NK-92 (cell line): ENCODE results near the gene CENPN.

ENCODE experiments used
- DNase-seq: peaks from one replicate; lab custom pipeline; 2025; ENCODE audit not compliant: unreplicated experiment; lab: John Stamatoyannopoulos, UW

CENPN gene

DNA sequence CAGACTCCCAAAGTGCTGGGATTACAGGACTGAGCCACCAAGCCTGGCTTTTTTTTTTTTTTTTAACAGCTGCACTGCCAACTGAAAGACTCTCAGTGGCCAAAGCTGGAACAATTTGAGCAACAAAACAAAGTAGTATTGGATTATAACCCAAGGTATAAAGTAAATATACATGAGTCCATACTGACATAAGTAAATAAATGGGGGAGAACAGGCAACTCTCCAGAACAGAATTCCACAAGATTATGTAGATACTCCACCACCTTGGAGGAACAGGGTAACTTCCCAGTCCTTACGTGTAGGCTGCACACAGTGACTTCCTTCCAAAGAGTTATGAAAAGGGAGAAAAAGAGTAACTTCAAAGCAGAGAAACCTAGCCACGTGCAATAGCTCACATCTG is 16.0 kb upstream of the CENPN start:
- DNase-seq = no peak

DNA sequence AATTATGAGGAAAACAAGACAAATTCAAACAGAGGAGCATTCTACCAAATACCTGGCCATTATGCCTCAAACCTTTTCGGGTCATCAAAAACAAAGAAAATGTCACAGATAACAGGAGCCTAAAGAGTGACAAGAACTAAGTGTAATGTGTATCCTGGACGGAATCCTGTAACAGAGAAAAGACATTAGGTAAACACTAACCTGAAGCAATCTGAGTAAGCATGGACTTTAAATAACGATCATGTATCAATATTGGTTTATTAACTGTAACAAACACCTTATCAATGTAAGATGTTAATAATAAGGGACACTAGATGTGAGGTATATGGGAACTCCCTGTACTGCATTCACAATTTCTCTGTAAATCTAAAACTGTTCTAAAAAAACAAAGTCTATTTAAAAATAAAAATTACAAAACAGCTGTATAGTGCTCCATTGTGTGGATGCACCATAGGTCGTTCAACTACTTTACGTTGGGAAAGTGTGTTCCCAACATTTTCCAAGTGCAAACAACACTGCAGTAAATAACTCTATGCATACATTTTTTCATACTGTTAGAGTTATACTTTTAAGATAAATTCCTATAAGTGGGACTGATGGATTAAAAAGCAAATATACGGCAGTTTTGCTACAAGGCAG is 15.1 kb upstream of the CENPN start:
- DNase-seq = no peak

- no peak for DNase-seq
Observed at GRCh38 chr16:80992676-80993293, 14.2 kb upstream of the CENPN start.

- no peak for DNase-seq
Observed at GRCh38 chr16:80993307-80993706, 13.7 kb upstream of the CENPN start.

DNA sequence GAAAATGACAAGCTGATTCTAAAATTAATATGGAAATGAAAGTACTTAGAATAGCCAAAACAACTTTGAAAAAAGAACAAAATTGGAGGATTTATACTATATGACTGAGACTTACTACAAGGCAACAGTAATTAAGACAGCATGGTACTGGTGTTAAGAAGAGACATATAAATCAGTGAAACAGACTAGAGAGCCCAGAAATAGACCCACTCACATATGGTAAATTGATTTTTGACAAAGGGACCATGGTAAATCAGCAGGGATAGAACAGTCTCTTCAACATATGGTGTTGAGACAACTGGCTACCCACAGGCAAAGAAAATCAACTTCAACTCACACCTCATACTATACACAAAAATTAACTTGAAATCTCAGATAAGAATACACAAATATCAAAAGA is 13.2 kb upstream of the CENPN start:
- no peak for DNase-seq

- DNase-seq = no peak
Observed at GRCh38 chr16:80994451-80994850, 12.6 kb upstream of the CENPN start.

DNA sequence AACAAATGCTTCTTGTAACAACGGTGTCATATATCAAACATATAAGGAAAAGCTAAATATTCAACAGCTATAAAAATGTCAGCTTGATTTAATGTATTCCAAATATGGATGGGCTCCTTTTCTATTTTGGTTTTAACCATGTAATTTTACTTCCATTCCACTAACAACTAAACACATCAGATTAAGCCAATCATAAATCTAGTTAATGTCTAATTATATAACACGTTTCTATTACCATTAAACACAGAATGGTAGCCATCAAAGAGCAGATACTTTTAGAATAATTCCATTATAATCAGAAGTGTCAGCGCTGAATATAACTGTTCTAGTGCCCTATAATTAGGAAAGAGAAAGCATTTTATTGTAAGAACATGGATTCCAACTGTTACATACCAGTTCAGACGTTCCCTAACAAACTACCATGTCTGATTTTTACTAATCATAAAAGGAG is 10.3 kb upstream of the CENPN start:
- DNase-seq = no peak

- DNase-seq = no peak
Observed at GRCh38 chr16:80997139-80997798, 9.7 kb upstream of the CENPN start.

GRCh38 chr16:80997964-80998620 is 8.9 kb upstream of the CENPN start:
- DNase-seq = no peak

DNA sequence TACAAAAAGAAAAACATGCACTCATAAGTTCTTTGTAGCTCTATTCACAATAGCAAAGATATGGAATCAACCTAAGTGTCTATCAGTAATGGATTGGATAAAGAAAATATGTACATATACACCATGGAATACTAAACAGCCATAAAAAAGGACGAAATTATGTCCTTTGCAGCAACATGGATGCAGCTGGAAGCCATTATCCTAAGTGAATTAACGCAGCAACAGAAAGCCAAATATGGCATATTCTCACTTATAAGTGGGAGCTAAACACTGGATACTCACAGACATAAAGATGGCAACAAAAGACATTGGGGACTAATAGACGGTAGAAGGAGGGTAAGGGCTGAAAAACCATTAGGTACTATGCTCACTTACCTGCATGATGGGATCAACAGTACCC is 6.1 kb upstream of the CENPN start:
- DNase-seq = no peak

GRCh38 chr16:81001330-81001729 is 5.7 kb upstream of the CENPN start:
- DNase-seq = no peak

- no peak for DNase-seq
Observed at GRCh38 chr16:81003064-81003463, 4.0 kb upstream of the CENPN start.

DNA sequence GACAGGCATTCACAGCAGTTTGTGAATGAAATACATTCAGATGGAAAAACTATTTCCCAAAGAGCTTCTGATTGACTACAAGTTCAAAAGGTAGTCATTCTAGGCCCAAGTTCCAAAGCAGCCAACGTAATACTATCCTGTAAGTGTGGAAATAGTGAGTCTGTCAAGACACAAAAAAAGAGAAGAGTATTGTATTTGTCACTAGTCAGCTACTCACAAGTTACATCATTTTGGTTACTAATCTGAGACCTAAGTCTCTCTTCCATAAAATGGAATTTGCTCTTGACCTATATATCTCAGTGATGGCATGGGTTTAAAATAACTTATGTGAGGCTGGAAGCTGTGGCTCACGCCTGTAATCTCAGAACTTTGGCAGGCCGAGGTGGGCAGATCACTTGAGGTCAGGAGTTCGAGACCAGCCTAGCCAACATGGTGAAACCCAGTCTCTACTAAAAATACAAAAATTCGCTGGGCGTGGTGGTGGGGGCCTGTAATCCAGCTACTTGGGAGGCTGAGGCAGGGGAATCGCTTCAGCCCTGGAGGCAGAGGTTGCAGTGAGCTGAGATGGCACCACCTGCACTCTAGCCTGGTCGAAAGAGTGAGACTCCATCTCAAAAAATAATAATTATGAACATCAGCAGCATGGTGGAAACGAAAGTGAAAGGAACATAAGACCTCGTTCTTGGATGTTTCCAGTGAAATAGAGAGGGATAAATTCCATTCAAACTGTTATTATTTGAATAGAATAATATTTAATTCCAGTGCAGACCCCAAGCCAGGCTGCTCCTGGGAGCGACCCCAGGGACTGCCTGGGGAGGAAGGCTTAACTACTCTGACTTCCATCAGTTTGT is 3.2 kb upstream of the CENPN start:
- no peak for DNase-seq

DNA sequence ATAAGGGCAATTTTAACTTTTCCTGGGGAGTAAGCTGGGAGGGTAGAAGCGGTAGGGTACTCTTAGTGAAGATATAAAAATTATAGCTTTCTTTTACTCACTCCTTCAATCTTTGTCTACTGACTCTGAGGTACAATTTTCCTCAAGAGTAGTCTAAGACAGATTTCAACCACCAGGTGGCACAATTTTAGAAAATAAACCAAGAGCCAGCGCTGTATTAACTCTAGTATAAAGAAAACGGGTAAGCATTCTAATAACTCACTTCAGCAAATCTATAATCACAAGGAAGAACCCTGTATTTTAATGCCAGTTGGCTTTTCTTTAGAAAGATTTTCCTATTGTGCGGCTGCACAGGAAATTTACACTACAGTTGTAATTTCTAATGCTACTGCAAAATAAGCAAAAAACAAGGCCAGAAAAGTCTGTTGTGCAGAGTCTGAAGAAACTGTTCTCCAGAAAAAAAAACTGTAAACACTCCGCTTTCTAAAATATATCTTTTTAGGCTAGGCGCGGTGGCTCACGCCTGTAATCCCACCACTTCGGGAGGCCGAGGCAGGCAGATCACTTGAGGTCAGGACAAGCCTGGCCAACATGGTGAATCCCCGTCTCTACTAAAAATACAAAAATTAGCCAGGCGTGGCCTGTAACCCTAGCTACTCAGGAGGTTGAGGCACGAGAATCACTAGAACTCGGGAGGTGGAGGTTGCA is 2.2 kb upstream of the CENPN start:
- DNase-seq = no peak

DNA sequence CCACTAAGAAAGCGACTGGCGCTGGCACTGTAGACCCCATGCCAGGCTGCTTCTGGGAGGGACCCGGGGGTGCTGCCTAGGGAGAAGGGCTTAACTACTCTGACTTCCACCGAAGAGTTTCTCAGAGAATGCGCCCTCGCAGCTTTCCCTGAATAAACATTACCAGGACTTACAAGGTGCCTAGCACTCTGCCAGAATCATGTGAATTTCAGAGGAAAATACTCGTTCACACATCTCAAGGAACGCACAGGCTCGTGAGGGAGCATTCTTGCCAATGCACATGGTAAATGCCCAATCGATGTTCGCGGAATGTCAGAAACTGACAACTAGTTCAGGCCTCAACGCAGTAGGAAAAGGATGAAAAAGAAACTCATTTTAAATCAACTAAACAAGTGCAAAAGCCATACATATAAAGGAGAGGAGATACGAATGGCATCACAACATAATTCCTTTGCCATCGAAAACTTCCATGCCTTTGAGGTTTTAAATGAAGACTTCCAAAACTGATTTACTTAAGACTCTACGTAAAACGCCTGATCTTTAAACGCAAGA is 1.3 kb upstream of the CENPN start:
- DNase-seq = no peak

- DNase-seq = no peak
Observed at GRCh38 chr16:81006211-81006812, 702 bp upstream of the CENPN start.

DNA sequence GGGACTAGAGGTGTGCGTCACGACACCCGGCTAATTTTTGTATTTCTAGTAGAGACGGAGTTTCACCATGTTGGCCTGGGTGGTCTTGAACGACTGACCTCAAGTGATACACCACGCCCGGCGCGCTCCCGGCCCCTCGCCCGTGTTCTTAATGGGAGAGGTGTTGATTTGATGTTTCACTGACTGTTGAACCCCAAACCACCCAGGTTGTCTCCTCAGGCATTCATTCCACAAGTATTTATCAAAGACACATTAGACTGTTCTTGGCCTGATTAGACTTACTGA is 1.4 kb downstream of the CENPN start:
- DNase-seq = no peak

DNA sequence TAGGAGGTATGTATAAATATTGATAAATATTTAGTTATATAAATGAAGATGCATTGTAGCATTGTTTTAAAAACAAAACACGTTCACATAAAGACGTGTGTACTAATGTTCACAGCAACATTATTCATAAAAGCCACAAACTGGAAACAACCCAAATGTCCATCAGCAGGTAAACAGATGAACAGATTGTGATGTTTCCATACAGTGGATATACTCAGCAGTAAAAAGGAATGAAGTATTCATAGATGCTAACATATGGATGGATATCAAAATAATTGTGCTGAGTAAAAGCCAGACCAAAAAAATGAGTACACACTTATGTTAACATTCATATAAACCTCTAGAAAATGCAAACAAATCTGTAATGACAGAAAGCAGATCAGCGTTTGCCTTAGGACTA is 6.0 kb downstream of the CENPN start:
- DNase-seq = no peak

DNA sequence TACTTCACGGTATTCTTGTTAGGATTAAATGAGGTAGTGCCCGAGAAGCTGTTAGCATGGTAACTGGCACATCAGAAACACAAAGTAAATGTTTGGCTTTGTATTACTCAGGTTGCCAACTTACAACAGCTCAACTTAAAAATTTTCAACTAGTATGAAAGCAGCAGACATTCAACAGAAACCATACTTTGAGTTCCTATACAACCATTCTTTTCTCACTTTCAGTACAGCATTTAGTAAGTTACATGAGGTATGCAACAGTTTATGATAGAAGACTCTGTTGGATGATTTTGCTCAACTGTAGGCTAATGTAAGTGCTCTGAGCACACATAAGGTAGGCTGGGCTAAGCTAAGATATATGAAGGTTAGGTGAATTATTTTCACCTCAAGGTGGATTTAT is 7.7 kb downstream of the CENPN start:
- DNase-seq = no peak

DNA sequence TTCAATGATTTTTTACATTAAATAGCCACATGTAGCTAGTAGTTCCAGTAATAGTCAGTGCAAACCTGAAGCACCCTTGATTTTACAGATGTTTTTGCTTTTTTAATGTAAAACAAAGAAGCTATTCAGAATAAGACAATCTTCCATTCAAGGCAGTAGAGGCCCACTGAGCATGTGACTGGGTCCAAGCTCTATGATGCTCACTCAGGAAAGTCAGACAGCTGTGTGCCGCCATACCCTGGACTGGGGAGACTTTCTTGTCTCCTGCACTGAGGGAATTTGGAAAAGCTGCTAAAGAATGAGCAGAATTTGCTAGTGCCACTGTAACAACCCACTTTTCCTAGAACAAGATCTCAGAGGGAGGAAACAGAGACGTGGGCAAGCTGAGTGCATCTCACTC is 11.5 kb downstream of the CENPN start:
- DNase-seq = no peak
